HepG2 (cell line): ENCODE results near the gene STK11.

Source experiments
- ATF3 ChIP-seq: sonication (generic); formaldehyde crosslinking; IDR thresholded peaks from 2 replicates; pipeline ENCODE4 v1.4.0; 2020; ENCODE audit warnings: missing genetic modification reagents
- CTCF ChIP-seq: sonication (generic); formaldehyde crosslinking; IDR thresholded peaks from 2 replicates; pipeline ENCODE4 v1.5.0; 2020; ENCODE audit warnings: mild to moderate bottlenecking, missing genetic modification reagents, moderate library complexity
- EP300 ChIP-seq, 3 experiments: sonication (generic) in 1 of 3; formaldehyde crosslinking in 1 of 3; IDR thresholded peaks; 2 replicates each; pipeline versions ENCODE4 v1.5.1 to v1.6.1; 2011 to 2020; ENCODE audit warnings: low read depth in 2 of 3, low read length in 2 of 3, borderline replicate concordance in 1 of 3, improper control_type of control experiment in 1 of 3, mild to moderate bottlenecking in 1 of 3, missing genetic modification reagents in 1 of 3, moderate library complexity in 1 of 3
- IRF1 ChIP-seq: sonication (generic); formaldehyde crosslinking; IDR thresholded peaks from 2 replicates; pipeline ENCODE4 v1.4.0; 2020; ENCODE audit warnings: low read depth, mild to moderate bottlenecking, missing genetic modification reagents
- MTF1 ChIP-seq: sonication (generic); formaldehyde crosslinking; IDR thresholded peaks from 2 replicates; pipeline ENCODE4 v1.5.0; 2020; ENCODE audit warnings: missing genetic modification reagents
- MYC ChIP-seq: sonication (generic); formaldehyde crosslinking; IDR thresholded peaks from 2 replicates; pipeline ENCODE4 v1.9.0; 2021; ENCODE audit warnings: missing genetic modification reagents, borderline replicate concordance
- ZFP41 ChIP-seq: sonication (generic); formaldehyde crosslinking; IDR thresholded peaks from 2 replicates; pipeline ENCODE4 v1.4.0; 2020; ENCODE audit warnings: mild to moderate bottlenecking, missing genetic modification reagents, borderline replicate concordance

- TF ChIP-seq IRF1 = no peak
- no peak for TF ChIP-seq EP300 (IDR thresholded peaks at IDR 0.05; ENCODE audit: low read depth in 2 of 2, low read length in 2 of 2)
- no peak for TF ChIP-seq EP300 (CRISPR knock-in tag; IDR thresholded peaks at IDR 0.05; ENCODE audit: borderline replicate concordance)
- no peak for TF ChIP-seq CTCF
- no peak for TF ChIP-seq MYC
- TF ChIP-seq ZFP41 (CRISPR knock-in tag) = no peak
- no peak for TF ChIP-seq ATF3 (CRISPR knock-in tag)
- TF ChIP-seq MTF1 (CRISPR knock-in tag) = no peak
These were observed 51.3 kb downstream of the STK11 start for GRCh38 chr19:1256646-1257474.
